Kidney (tissue), 14 donors: Measurements from ENCODE around the gene SRD5A3. TPM values are rescaled to one million over a fixed set of nuclear protein-coding genes. Genes with fewer than 3 reads are reported as not detected.

Source experiments
- DNase-seq, 5 donors: peaks; one replicate each; pipeline ENCODE4 v3.0.0-alpha.2; 2013 to 2020
- FAIRE-seq: peaks from 2 replicates; lab custom pipeline; 2012; peaks lifted over from hg19 to GRCh38; lab: Jason Lieb, UNC
- H3K27ac ChIP-seq, 2 donors: one replicate each; pipeline ENCODE4 v1.7.0; 2013; ENCODE audit warnings: low read depth in 2 of 2, low read length in 2 of 2, inconsistent platforms in 1 of 2
- H3K27me3 ChIP-seq: one replicate; pipeline ENCODE4 v1.7.1; 2013; ENCODE audit warnings: low read length, inconsistent platforms; ENCODE audit not compliant: control insufficient read depth, insufficient read depth
- H3K36me3 ChIP-seq, 3 donors: one replicate each; pipeline versions ENCODE4 v1.7.0 to v1.7.1; 2013; ENCODE audit warnings: low read length in 3 of 3, control low read depth in 1 of 3, inconsistent platforms in 1 of 3; ENCODE audit not compliant: insufficient read depth in 3 of 3, control insufficient read depth in 2 of 3
- H3K4me1 ChIP-seq, 3 donors: one replicate each; pipeline versions ENCODE4 v1.7.0 to v1.7.1; 2013; ENCODE audit warnings: low read length in 3 of 3, inconsistent platforms in 1 of 3, low read depth in 1 of 3; ENCODE audit not compliant: control insufficient read depth in 2 of 3, insufficient read depth in 2 of 3
- H3K4me3 ChIP-seq, 3 donors: one replicate each; pipeline versions ENCODE4 v1.7.0 to v1.8.1; 2013; ENCODE audit warnings: low read length in 3 of 3, control low read depth in 1 of 3, inconsistent platforms in 1 of 3
- H3K9ac ChIP-seq, 3 donors: one replicate each; pipeline versions ENCODE4 v1.7.0 to v1.7.1; 2013; ENCODE audit warnings: low read length in 3 of 3, control low read depth in 1 of 3, inconsistent platforms in 1 of 3
- H3K9me3 ChIP-seq, 3 donors: one replicate each; pipeline versions ENCODE4 v1.7.0 to v1.7.1; 2013; ENCODE audit warnings: low read length in 3 of 3, control low read depth in 1 of 3, inconsistent platforms in 1 of 3; ENCODE audit not compliant: control insufficient read depth in 2 of 3, insufficient read depth in 1 of 3
- intact Hi-C: fragments of 100-400 bp; cut with DNase I; formaldehyde crosslinking; loops from one replicate; pipeline ENCODE4 v1.11.1; 2022
- polyA plus RNA-seq: library from polyadenylated mRNA; stranded (reverse); fragments of 350-450 nt; fragmentation: Illumina TruSeq; extraction: RNeasy Lipid Tissue Mini Kit (QIAGEN cat#74804); gene quantifications from one replicate; pipeline ENCODE4 v1.2.3, GENCODE V29; 2014; ENCODE audit warnings: low read depth, low replicate concordance; ENCODE audit not compliant: insufficient read depth
- total RNA-seq: library from RNA; stranded (reverse); fragmentation: NEBNext Ultra II Directional; extraction: Animal tissue kit (Norgen Biotek cat#: 25700); gene quantifications from one replicate; pipeline ENCODE4 v1.2.1, GENCODE V29; 2021
- TF ChIP-seq, protein P1 (sequence below): IDR thresholded peaks from 3 replicates; pipeline ENCODE4 v1.5.1; 2012; ENCODE audit warnings: mild to moderate bottlenecking, moderate library complexity, borderline replicate concordance; ENCODE audit not compliant: insufficient read depth; ENCODE audit errors: extremely low read depth
- donor health status: control.
- donor health status: control.
- donor health status: control.
- donor health status: control.
- donor health status: control.
- donor health status: DM: yes; HTN: yes; CAD: no.
- donor health status: Normal renal cell carcinoma (clear cell type).

The SRD5A3 gene
- total and polyA plus RNA-seq, 2 donors from 2014 or later: 10.6 to 21.5 TPM

DNA sequence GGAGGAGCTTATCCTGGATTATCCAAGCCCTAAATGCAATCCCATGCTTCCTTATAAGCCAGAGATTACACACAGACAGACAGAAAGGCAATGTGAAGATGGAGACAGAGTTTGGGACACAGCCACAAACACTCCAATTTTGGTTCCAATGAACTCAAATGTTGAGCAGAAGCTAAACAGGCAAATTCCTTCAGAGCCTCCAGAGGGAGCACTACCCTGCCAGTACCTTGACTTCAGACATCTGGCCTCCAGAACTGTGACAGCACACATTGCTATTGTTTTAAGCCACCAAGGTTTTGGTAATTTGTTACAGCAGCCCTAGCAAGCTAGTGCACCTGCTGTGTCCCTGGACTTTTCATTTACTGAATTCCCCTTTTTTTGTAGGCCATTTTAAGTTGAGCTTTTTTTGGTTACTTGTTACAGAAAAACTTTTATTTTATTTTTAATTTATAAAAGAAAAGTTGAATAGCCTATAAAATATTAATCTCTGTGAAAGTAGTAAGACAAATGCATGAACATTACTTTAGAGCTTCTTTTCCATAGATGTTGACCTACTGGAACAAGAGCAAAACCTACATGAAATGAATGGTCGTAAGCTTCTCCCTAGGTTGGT is 33.4 kb upstream of the SRD5A3 start:
- intact Hi-C loops: no loop called here
- Histone ChIP-seq H3K9me3 (no peaks in the 10 kb centered on the region), H3K9ac (no peak overlapping the region), H3K36me3 (no peaks in the 10 kb centered on the region), H3K27me3 (no peaks in the 10 kb centered on the region), H3K4me3 (no peak overlapping the region), H3K4me1 (no peaks in the 10 kb centered on the region), H3K27ac (no peak overlapping the region)
- DNase-seq (peak in 3 of 5 donors; percentile 13 to 38 (median 22)), FAIRE-seq (no peak)
- TF ChIP-seq, protein P1, sequence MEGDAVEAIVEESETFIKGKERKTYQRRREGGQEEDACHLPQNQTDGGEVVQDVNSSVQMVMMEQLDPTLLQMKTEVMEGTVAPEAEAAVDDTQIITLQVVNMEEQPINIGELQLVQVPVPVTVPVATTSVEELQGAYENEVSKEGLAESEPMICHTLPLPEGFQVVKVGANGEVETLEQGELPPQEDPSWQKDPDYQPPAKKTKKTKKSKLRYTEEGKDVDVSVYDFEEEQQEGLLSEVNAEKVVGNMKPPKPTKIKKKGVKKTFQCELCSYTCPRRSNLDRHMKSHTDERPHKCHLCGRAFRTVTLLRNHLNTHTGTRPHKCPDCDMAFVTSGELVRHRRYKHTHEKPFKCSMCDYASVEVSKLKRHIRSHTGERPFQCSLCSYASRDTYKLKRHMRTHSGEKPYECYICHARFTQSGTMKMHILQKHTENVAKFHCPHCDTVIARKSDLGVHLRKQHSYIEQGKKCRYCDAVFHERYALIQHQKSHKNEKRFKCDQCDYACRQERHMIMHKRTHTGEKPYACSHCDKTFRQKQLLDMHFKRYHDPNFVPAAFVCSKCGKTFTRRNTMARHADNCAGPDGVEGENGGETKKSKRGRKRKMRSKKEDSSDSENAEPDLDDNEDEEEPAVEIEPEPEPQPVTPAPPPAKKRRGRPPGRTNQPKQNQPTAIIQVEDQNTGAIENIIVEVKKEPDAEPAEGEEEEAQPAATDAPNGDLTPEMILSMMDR: peak; percentile 67

DNA sequence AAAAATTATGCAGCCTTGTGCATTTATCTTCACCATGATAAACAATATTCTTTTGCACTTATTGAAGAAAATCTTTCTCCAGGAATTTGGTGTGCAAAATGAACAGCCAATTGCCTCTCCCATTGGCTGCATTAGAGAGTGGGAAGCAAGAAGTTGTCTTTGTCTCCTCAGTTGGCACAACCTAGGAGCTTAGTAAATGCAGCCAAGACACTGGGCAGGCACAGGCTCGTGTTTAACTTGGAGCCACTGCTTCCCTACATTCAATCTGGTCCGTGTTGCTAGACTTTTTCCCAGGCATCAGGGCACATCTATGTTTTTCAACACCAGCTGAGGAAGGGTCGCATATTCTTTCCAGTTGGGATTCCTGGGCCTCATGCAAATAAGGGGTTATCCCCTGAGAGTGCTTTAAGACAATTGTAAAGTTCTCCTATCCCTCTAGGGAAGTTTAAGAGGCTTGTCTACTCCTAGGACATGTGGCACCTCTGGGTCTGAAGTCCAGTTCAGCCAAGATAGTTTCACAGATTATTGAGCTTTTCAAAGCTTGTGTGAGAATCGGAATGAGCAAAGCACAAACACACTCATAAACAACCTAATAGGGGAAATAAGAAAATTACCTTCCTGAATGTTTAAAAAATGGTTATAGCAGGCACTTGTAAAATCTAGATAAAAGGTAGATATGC is 31.8 kb upstream of the SRD5A3 start:
- Histone ChIP-seq H3K4me1 (no peaks in the 10 kb centered on the region), H3K4me3 (no peak overlapping the region), H3K36me3 (no peaks in the 10 kb centered on the region), H3K27me3 (no peaks in the 10 kb centered on the region), H3K27ac (no peak overlapping the region), H3K9me3 (no peaks in the 10 kb centered on the region), H3K9ac (no peak overlapping the region)
- no peak for DNase-seq
- intact Hi-C loops: no loop called here
- no peak for FAIRE-seq
- TF ChIP-seq, protein P1: no peak

- H3K27ac ChIP-seq: no peak overlapping the region
- no peak overlapping the region for H3K9ac ChIP-seq
- H3K4me3 ChIP-seq: no peak overlapping the region
- H3K27me3 ChIP-seq: no peaks in the 10 kb centered on the region
- intact Hi-C loops: no loop called here
- no peaks in the 10 kb centered on the region for H3K4me1 ChIP-seq
- H3K36me3 ChIP-seq: no peaks in the 10 kb centered on the region
- DNase-seq (no peak), FAIRE-seq (no peak)
- no peaks in the 10 kb centered on the region for H3K9me3 ChIP-seq
- TF ChIP-seq, protein P1: no peak
These were observed 27.6 kb upstream of the SRD5A3 start for GRCh38 chr4:55318175-55319129.
